Measurements from ENCODE around the gene SFN. TPM values are rescaled to one million over a fixed set of nuclear protein-coding genes. Genes with fewer than 3 reads are reported as not detected.

SFN gene
- polyA plus RNA-seq, 2 of the 4 experiments (the other 2 are of a cell fraction) = 39.8 to 141 TPM

GRCh38 chr1:26900815-26901511 lies 38.0 kb downstream of the SFN start:
- no peak for FAIRE-seq
- ATAC-seq = no peak
- H3K4me1 ChIP-seq = peaks cover 5% of the 10 kb centered on the region; the same call in 1 of the 3 replicates
- no peaks in the 10 kb centered on the region for H3K9me3 ChIP-seq
- peak overlapping the region; percentile 91 for H3K4me3 ChIP-seq
- TF ChIP-seq RARB (CRISPR knock-in tag; IDR thresholded peaks at IDR 0.05) (no peak), TP53 (CRISPR knock-in tag; IDR thresholded peaks at IDR 0.05) (no peak), HOXB5 (CRISPR knock-in tag; IDR thresholded peaks at IDR 0.05) (no peak), MYC (IDR thresholded peaks at IDR 0.05; ENCODE audit: borderline replicate concordance, low read length) (no peak), EHF (CRISPR knock-in tag; IDR thresholded peaks at IDR 0.05) (no peak), EHMT2 (IDR thresholded peaks at IDR 0.05; ENCODE audit: low read depth) (no peak), HDAC2 (IDR thresholded peaks at IDR 0.05) (no peak), KDM5A (IDR thresholded peaks at IDR 0.05) (no peak), ZNF302 (CRISPR knock-in tag; IDR thresholded peaks at IDR 0.05) (no peak), MAX (IDR thresholded peaks at IDR 0.05) (no peak), JUNB (IDR thresholded peaks at IDR 0.05) (no peak), HOXA7 (CRISPR knock-in tag; IDR thresholded peaks at IDR 0.05) (no peak), HMGXB4 (CRISPR knock-in tag; IDR thresholded peaks at IDR 0.05; ENCODE audit: borderline replicate concordance) (no peak), POLR2AphosphoS2 (conservative IDR thresholded peaks at IDR 0.05; ENCODE audit: low read length) (no peak), RFX5 (IDR thresholded peaks at IDR 0.05) (no peak)
- TF ChIP-seq, protein P1, sequence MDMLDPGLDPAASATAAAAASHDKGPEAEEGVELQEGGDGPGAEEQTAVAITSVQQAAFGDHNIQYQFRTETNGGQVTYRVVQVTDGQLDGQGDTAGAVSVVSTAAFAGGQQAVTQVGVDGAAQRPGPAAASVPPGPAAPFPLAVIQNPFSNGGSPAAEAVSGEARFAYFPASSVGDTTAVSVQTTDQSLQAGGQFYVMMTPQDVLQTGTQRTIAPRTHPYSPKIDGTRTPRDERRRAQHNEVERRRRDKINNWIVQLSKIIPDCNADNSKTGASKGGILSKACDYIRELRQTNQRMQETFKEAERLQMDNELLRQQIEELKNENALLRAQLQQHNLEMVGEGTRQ (IDR thresholded peaks at IDR 0.05) = no peak
- H3K27ac ChIP-seq = peak overlapping the region; percentile 79 to 91
- peak overlapping the region; percentile 91 for H3K4me2 ChIP-seq
- POLR2A ChIA-PET = interaction anchor here (0.5 to 1.8 kb wide), 5 partner anchors 11 to 52 kb away, joined by 3 to 14 read pairs (median 3); partner anchors contain the start of gene GPN2
- CTCF ChIA-PET = interaction anchor here (0.9 to 4.4 kb wide), 6 partner anchors 14 to 66 kb away, joined by 3 to 19 read pairs (median 4); no protein-coding TSS in a partner anchor
- DNase-seq (ENCODE audit: low read depth in 1 of 2, low spot score in 1 of 2) = no peak
- WGBS (ENCODE audit: missing lambda C conversion rate) = 75% methylated on average over 15 of the region's 18 CpGs

- H3K9me3 ChIP-seq = no peaks in the 10 kb centered on the region
- peak; percentile 60 to 63 for DNase-seq (ENCODE audit: low read depth in 1 of 2, low spot score in 1 of 2)
- CTCF ChIA-PET = interaction anchor here (1.3 to 1.4 kb wide), 2 partner anchors 10 to 90 kb away, joined by 3 read pairs; no protein-coding TSS in a partner anchor
- H3K27ac ChIP-seq = 0 out of 6 replicates have a peak overlapping the region, but pooled peaks of 1 of the 2 experiments have one; percentile 37
- FAIRE-seq = no peak
- TF ChIP-seq FOSL2 (IDR thresholded peaks at IDR 0.05) = no peak
- TF ChIP-seq FOSL2 (CRISPR knock-in tag; IDR thresholded peaks at IDR 0.05) = peak; percentile 75
- no peak for TF ChIP-seq FOXS1 (CRISPR knock-in tag; IDR thresholded peaks at IDR 0.05)
- no peak overlapping the region for H3K4me3 ChIP-seq
- POLR2A ChIA-PET = interaction anchor here (2.6 kb wide), 1 partner anchor 17 kb away, joined by 10 read pairs; the partner anchor contains the start of gene GPN2
- peaks cover 14% of the 10 kb centered on the region; the same call in 2 of the 3 replicates for H3K4me1 ChIP-seq
- H3K4me2 ChIP-seq = no peak overlapping the region
- ATAC-seq = peak; percentile 89 to 92
- 55% methylated on average over 5 of the region's 6 CpGs for WGBS (ENCODE audit: missing lambda C conversion rate)
Observed at GRCh38 chr1:26907071-26907917, 44.3 kb downstream of the SFN start.

DNA sequence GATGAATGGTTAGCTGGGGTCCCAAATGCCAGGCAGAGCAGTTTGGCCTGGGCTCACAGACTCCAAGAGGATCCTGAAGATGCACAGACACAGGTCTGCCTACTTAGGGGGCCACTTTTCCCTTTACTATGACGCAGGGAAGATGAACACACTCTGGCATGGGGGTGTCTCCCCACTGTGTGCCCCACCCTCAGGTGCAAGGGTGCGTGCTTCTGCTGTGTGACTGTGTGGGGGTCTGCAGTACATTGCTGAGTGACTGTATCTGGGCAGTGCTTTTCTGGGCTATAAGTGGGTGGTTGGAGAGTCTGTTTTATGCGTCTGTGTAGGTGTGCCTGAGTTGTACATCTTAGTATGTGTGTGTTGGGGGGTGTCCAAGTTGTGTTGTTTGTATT lies 47.0 kb downstream of the SFN start:
- H3K4me2 ChIP-seq = no peak overlapping the region
- DNase-seq (ENCODE audit: low read depth in 1 of 2, low spot score in 1 of 2) (no peak), ATAC-seq (no peak), FAIRE-seq (no peak)
- TF ChIP-seq MAX (IDR thresholded peaks at IDR 0.05) (no peak), POLR2A (IDR thresholded peaks at IDR 0.05; ENCODE audit: low read length) (no peak), EHF (CRISPR knock-in tag; IDR thresholded peaks at IDR 0.05) (no peak), FOXS1 (CRISPR knock-in tag; IDR thresholded peaks at IDR 0.05) (no peak), HOXB5 (CRISPR knock-in tag; IDR thresholded peaks at IDR 0.05) (no peak), CEBPB (IDR thresholded peaks at IDR 0.05) (no peak)
- POLR2A ChIA-PET = no interaction called here
- peaks cover 25% of the 10 kb centered on the region for H3K4me1 ChIP-seq
- CTCF ChIA-PET = no interaction called here
- WGBS (ENCODE audit: missing lambda C conversion rate) = 71% methylated on average over 2 of the region's 3 CpGs
- no peak overlapping the region for H3K27ac ChIP-seq
- no peak overlapping the region for H3K4me3 ChIP-seq
- H3K9me3 ChIP-seq = no peaks in the 10 kb centered on the region
